Uterus (tissue), 2 donors: ENCODE data around the gene CALM1.

Experiments
- CTCF ChIP-seq, 4 experiments: fragments of 200-600 bp in 2 of 4; fragments of 450-650 bp in 2 of 4; sonication (generic) in 2 of 4; IDR thresholded peaks; one replicate each; pipeline ENCODE4 v1.5.1; 2016 to 2019; ENCODE audit warnings: antibody characterized with exemption in 4 of 4, mild to moderate bottlenecking in 2 of 4, moderate library complexity in 1 of 4
- POLR2A ChIP-seq, 2 donors: fragments of 450-650 bp; IDR thresholded peaks; one replicate each; pipeline ENCODE4 v1.6.1; 2016; ENCODE audit warnings: antibody characterized with exemption in 2 of 2, mild to moderate bottlenecking in 1 of 2, moderate library complexity in 1 of 2

GRCh38 chr14:90440021-90440451 is 43.2 kb downstream of the CALM1 start:
- TF ChIP-seq CTCF (IDR thresholded peaks at IDR 0.05) (no peak), POLR2A (IDR thresholded peaks at IDR 0.05) (no peak)
